Measurements from ENCODE around the gene AREL1. TPM values are rescaled to one million over a fixed set of nuclear protein-coding genes. Genes with fewer than 3 reads are reported as not detected.

AREL1 gene
- polyA plus RNA-seq, 4 donors = 8.4 to 20.4 (median 16.4) TPM

- H3K27ac ChIP-seq (ENCODE audit: low read depth in 1 of 3, low read length in 2 of 3) = no peak overlapping the region
- no peak for FAIRE-seq
- 91 to 92% (median 92%) methylated on average over 4 of the region's 4 CpGs for WGBS, 3 donors
Measured at GRCh38 chr14:74695406-74695805, 17.5 kb downstream of the AREL1 start.

GRCh38 chr14:74693191-74693590 is 19.7 kb downstream of the AREL1 start:
- H3K4me3 ChIP-seq (ENCODE audit: low read depth in 1 of 3, low read length in 3 of 3) = no peak overlapping the region
- no peaks in the 10 kb centered on the region for H3K4me1 ChIP-seq (ENCODE audit: control insufficient read depth in 3 of 3, insufficient read depth in 2 of 3, low read depth in 1 of 3, low read length in 2 of 3)
- FAIRE-seq (no peak), DNase-seq (no peak)
- peaks cover 0 to 13% (median 6%) of the 10 kb centered on the region in 3 donors for H3K36me3 ChIP-seq (ENCODE audit: control insufficient read depth in 3 of 3, insufficient read depth in 2 of 3, low read depth in 1 of 3, low read length in 3 of 3)
- H3K27ac ChIP-seq (ENCODE audit: low read depth in 1 of 3, low read length in 2 of 3) = no peak overlapping the region
- H3K27me3 ChIP-seq (ENCODE audit: control insufficient read depth in 3 of 3, insufficient read depth in 3 of 3, low read length in 3 of 3) = no peaks in the 10 kb centered on the region
- no peaks in the 10 kb centered on the region for H3K9me3 ChIP-seq (ENCODE audit: control insufficient read depth in 2 of 2, insufficient read depth in 1 of 2, low read depth in 1 of 2, low read length in 1 of 2)
- 88 to 98% (median 91%) methylated on average over 3 of the region's 3 CpGs for WGBS, 3 donors

More at GRCh38 chr14:74695406-74695805, 17.5 kb downstream of the AREL1 start:
- Histone ChIP-seq H3K9me3 (ENCODE audit: control insufficient read depth in 2 of 2, insufficient read depth in 1 of 2, low read depth in 1 of 2, low read length in 1 of 2) (no peaks in the 10 kb centered on the region), H3K36me3 (ENCODE audit: control insufficient read depth in 3 of 3, insufficient read depth in 2 of 3, low read depth in 1 of 3, low read length in 3 of 3) (peaks cover 0 to 6% (median 4%) of the 10 kb centered on the region in 3 donors), H3K4me3 (ENCODE audit: low read depth in 1 of 3, low read length in 3 of 3) (no peak overlapping the region), H3K4me1 (ENCODE audit: control insufficient read depth in 3 of 3, insufficient read depth in 2 of 3, low read depth in 1 of 3, low read length in 2 of 3) (no peaks in the 10 kb centered on the region), H3K27me3 (ENCODE audit: control insufficient read depth in 3 of 3, insufficient read depth in 3 of 3, low read length in 3 of 3) (no peaks in the 10 kb centered on the region)
- no peak for DNase-seq

- Histone ChIP-seq H3K4me1 (ENCODE audit: control insufficient read depth in 3 of 3, insufficient read depth in 2 of 3, low read depth in 1 of 3, low read length in 2 of 3) (peaks cover 0 to 4% (median 3%) of the 10 kb centered on the region in 3 donors), H3K9me3 (ENCODE audit: control insufficient read depth in 2 of 2, insufficient read depth in 1 of 2, low read depth in 1 of 2, low read length in 1 of 2) (no peaks in the 10 kb centered on the region), H3K27me3 (ENCODE audit: control insufficient read depth in 3 of 3, insufficient read depth in 3 of 3, low read length in 3 of 3) (no peaks in the 10 kb centered on the region), H3K4me3 (ENCODE audit: low read depth in 1 of 3, low read length in 3 of 3) (no peak overlapping the region), H3K27ac (ENCODE audit: low read depth in 1 of 3, low read length in 2 of 3) (no peak overlapping the region), H3K36me3 (ENCODE audit: control insufficient read depth in 3 of 3, insufficient read depth in 2 of 3, low read depth in 1 of 3, low read length in 3 of 3) (peaks cover 0 to 15% (median 4%) of the 10 kb centered on the region in 3 donors)
- FAIRE-seq (no peak), DNase-seq (no peak)
- WGBS, 3 donors = 80 to 92% (median 90%) methylated on average over 2 of the region's 2 CpGs
Measured at GRCh38 chr14:74691456-74691855, 21.4 kb downstream of the AREL1 start.

DNA sequence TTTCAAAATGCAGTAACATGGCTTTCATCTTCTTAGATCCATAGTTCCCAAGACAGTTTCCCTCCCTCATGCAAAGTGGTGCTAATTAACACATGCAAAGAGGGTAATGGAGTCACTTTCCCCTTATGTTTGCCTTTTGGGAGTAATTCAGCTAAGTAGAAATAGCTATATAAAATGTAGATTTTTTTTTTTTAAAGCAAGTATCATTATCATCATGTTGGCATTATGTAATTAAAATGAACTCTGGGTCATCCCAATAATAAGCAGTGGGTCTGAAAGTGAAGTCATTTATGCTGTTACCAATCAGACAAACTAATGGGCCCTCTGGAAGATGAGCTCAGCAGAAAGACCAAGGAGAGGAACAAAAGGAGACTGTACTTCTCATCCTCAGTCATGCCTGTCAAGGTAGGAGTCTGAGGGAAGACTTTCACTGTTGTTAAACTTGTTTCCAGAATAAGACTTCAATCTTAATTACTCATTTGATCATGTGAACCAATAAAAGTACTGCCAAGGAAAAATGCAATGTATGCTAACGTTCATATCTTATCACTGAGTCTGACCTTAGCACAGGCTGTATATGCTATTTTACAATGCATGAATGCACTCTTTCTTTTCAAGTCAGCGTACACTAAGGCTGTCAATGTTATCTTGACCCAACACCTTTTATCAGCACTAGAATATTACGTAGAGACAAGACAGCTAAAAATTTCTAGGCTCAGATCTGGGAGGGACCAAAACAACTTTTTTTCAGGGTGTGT is 26.8 kb downstream of the AREL1 start:
- WGBS, 3 donors = 16 to 65% (median 33%) methylated on average over 3 of the region's 3 CpGs
- Histone ChIP-seq H3K27ac (ENCODE audit: low read depth in 1 of 3, low read length in 2 of 3) (no peak overlapping the region), H3K27me3 (ENCODE audit: control insufficient read depth in 3 of 3, insufficient read depth in 3 of 3, low read length in 3 of 3) (no peaks in the 10 kb centered on the region), H3K4me3 (ENCODE audit: low read depth in 1 of 3, low read length in 3 of 3) (no peak overlapping the region), H3K9me3 (ENCODE audit: control insufficient read depth in 2 of 2, insufficient read depth in 1 of 2, low read depth in 1 of 2, low read length in 1 of 2) (no peaks in the 10 kb centered on the region), H3K4me1 (ENCODE audit: control insufficient read depth in 3 of 3, insufficient read depth in 2 of 3, low read depth in 1 of 3, low read length in 2 of 3) (peaks cover 3 to 9% (median 3%) of the 10 kb centered on the region in 3 donors), H3K36me3 (ENCODE audit: control insufficient read depth in 3 of 3, insufficient read depth in 2 of 3, low read depth in 1 of 3, low read length in 3 of 3) (peaks cover 4 to 35% (median 10%) of the 10 kb centered on the region in 3 donors)
- no peak for FAIRE-seq
- DNase-seq = peak; percentile 79 to 93

DNA sequence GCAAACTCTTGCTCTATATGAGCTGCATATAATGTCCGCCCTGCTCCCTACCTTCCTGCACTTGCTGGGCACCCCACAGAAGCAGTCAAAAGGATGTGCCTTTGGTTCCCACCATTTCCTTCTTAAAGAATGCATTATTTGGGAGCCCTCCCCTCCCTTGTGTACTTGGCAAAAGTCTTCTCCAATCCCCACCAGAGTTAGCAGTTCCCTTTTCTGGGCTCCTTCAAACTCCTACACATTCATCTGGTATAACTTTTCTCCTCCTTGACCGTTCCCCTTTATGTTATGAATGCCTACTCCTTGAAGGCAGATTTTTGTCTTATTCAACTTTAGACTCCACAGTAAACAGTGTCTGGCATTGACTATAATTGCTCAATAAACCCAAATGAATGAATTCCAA is 27.8 kb downstream of the AREL1 start:
- H3K36me3 ChIP-seq (ENCODE audit: control insufficient read depth in 3 of 3, insufficient read depth in 2 of 3, low read depth in 1 of 3, low read length in 3 of 3) = peaks cover 4 to 35% (median 6%) of the 10 kb centered on the region in 3 donors

GRCh38 chr14:74684434-74684833 is 28.4 kb downstream of the AREL1 start:
- no peak for FAIRE-seq
- WGBS, 3 donors = 83 to 96% (median 91%) methylated on average over 12 of the region's 12 CpGs
- no peak overlapping the region for H3K27ac ChIP-seq (ENCODE audit: low read depth in 1 of 3, low read length in 2 of 3)
- no peak for DNase-seq
- H3K9me3 ChIP-seq (ENCODE audit: control insufficient read depth in 2 of 2, insufficient read depth in 1 of 2, low read depth in 1 of 2, low read length in 1 of 2) = no peaks in the 10 kb centered on the region
- H3K4me1 ChIP-seq (ENCODE audit: control insufficient read depth in 3 of 3, insufficient read depth in 2 of 3, low read depth in 1 of 3, low read length in 2 of 3) = peaks cover 3 to 9% (median 3%) of the 10 kb centered on the region in 3 donors
- H3K4me3 ChIP-seq (ENCODE audit: low read depth in 1 of 3, low read length in 3 of 3) = no peak overlapping the region
- H3K36me3 ChIP-seq (ENCODE audit: control insufficient read depth in 3 of 3, insufficient read depth in 2 of 3, low read depth in 1 of 3, low read length in 3 of 3) = peaks cover 6 to 34% (median 6%) of the 10 kb centered on the region in 3 donors
- H3K27me3 ChIP-seq (ENCODE audit: control insufficient read depth in 3 of 3, insufficient read depth in 3 of 3, low read length in 3 of 3) = no peaks in the 10 kb centered on the region

More for the DNA sequence above, 27.8 kb downstream of the AREL1 start:
- FAIRE-seq (no peak), DNase-seq (no peak)
- Histone ChIP-seq H3K4me3 (ENCODE audit: low read depth in 1 of 3, low read length in 3 of 3) (no peak overlapping the region), H3K27ac (ENCODE audit: low read depth in 1 of 3, low read length in 2 of 3) (no peak overlapping the region), H3K27me3 (ENCODE audit: control insufficient read depth in 3 of 3, insufficient read depth in 3 of 3, low read length in 3 of 3) (no peaks in the 10 kb centered on the region), H3K9me3 (ENCODE audit: control insufficient read depth in 2 of 2, insufficient read depth in 1 of 2, low read depth in 1 of 2, low read length in 1 of 2) (no peaks in the 10 kb centered on the region), H3K4me1 (ENCODE audit: control insufficient read depth in 3 of 3, insufficient read depth in 2 of 3, low read depth in 1 of 3, low read length in 2 of 3) (peaks cover 3 to 9% (median 3%) of the 10 kb centered on the region in 3 donors)
- WGBS, 3 donors = 85 to 100% (median 93%) methylated on average over 2 of the region's 2 CpGs

GRCh38 chr14:74683406-74683805 is 29.5 kb downstream of the AREL1 start:
- H3K4me1 ChIP-seq (ENCODE audit: control insufficient read depth in 3 of 3, insufficient read depth in 2 of 3, low read depth in 1 of 3, low read length in 2 of 3) = peaks cover 3 to 9% (median 3%) of the 10 kb centered on the region in 3 donors
- FAIRE-seq (no peak), DNase-seq (no peak)
- no peaks in the 10 kb centered on the region for H3K9me3 ChIP-seq (ENCODE audit: control insufficient read depth in 2 of 2, insufficient read depth in 1 of 2, low read depth in 1 of 2, low read length in 1 of 2)
- H3K27ac ChIP-seq (ENCODE audit: low read depth in 1 of 3, low read length in 2 of 3) = no peak overlapping the region
- peaks cover 6 to 39% (median 10%) of the 10 kb centered on the region in 3 donors for H3K36me3 ChIP-seq (ENCODE audit: control insufficient read depth in 3 of 3, insufficient read depth in 2 of 3, low read depth in 1 of 3, low read length in 3 of 3)
- H3K4me3 ChIP-seq (ENCODE audit: low read depth in 1 of 3, low read length in 3 of 3) = no peak overlapping the region
- H3K27me3 ChIP-seq (ENCODE audit: control insufficient read depth in 3 of 3, insufficient read depth in 3 of 3, low read length in 3 of 3) = no peaks in the 10 kb centered on the region
- 62 to 95% (median 65%) methylated on average over 3 of the region's 3 CpGs for WGBS, 3 donors

GRCh38 chr14:74682169-74682952 is 30.5 kb downstream of the AREL1 start:
- Histone ChIP-seq H3K4me3 (ENCODE audit: low read depth in 1 of 3, low read length in 3 of 3) (no peak overlapping the region), H3K9me3 (ENCODE audit: control insufficient read depth in 2 of 2, insufficient read depth in 1 of 2, low read depth in 1 of 2, low read length in 1 of 2) (no peaks in the 10 kb centered on the region), H3K36me3 (ENCODE audit: control insufficient read depth in 3 of 3, insufficient read depth in 2 of 3, low read depth in 1 of 3, low read length in 3 of 3) (peaks cover 6 to 40% (median 10%) of the 10 kb centered on the region in 3 donors), H3K27me3 (ENCODE audit: control insufficient read depth in 3 of 3, insufficient read depth in 3 of 3, low read length in 3 of 3) (no peaks in the 10 kb centered on the region), H3K27ac (ENCODE audit: low read depth in 1 of 3, low read length in 2 of 3) (no peak overlapping the region), H3K4me1 (ENCODE audit: control insufficient read depth in 3 of 3, insufficient read depth in 2 of 3, low read depth in 1 of 3, low read length in 2 of 3) (peaks cover 3 to 9% (median 3%) of the 10 kb centered on the region in 3 donors)
- WGBS, 3 donors = 89 to 98% (median 94%) methylated on average over 10 of the region's 10 CpGs
- DNase-seq = no peak
- FAIRE-seq = no peak
